Liver (tissue), 3 donors: ENCODE results near the gene MAF.

Source experiments
- GABPA ChIP-seq, 2 donors: IDR thresholded peaks in 1 of 2; conservative IDR thresholded peaks in 1 of 2; 2 replicates each; pipeline ENCODE4 v1.6.1; 2016; ENCODE audit warnings: antibody characterized with exemption in 2 of 2, mild to moderate bottlenecking in 1 of 2, moderate library complexity in 1 of 2
- TF ChIP-seq, protein P1 (sequence below): fragments of 150-350 bp; IDR thresholded peaks from 2 replicates; pipeline ENCODE4 v1.5.1; 2017; ENCODE audit warnings: improper control_type of control experiment, low read depth, low read length; ENCODE audit not compliant: missing input control
- donor health status: healthy.
- donor health status: healthy.

DNA sequence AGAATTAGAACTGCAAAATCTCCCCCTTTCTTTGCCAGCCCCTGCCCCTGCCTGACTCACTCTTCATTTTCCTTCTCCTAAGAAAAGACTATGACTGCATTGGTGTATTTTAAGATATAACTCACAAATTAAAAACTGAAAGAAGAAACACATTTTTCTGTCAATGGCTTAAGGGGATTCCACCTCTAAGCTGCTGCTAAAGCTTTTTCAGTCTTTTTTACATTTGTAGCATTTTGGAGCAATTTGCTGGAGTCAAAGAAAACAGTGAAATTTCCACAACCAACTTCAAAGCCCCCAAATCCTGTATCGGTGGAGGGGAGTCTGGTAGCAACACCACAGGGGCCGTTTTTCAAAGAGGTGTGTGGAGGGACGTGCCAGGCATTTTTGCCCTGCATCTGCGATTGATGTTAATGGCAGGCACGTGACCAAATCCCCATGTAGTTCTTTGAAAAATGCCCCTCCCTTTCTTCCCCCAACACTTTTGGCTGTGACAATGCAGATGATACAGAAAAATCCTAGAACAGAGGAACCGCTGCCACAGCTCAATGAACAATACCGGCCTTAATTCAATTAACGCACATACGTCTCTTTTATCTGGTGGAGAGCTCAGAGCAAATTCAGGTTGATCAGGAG lies 28.5 kb downstream of the MAF start:
- TF ChIP-seq, protein P1, sequence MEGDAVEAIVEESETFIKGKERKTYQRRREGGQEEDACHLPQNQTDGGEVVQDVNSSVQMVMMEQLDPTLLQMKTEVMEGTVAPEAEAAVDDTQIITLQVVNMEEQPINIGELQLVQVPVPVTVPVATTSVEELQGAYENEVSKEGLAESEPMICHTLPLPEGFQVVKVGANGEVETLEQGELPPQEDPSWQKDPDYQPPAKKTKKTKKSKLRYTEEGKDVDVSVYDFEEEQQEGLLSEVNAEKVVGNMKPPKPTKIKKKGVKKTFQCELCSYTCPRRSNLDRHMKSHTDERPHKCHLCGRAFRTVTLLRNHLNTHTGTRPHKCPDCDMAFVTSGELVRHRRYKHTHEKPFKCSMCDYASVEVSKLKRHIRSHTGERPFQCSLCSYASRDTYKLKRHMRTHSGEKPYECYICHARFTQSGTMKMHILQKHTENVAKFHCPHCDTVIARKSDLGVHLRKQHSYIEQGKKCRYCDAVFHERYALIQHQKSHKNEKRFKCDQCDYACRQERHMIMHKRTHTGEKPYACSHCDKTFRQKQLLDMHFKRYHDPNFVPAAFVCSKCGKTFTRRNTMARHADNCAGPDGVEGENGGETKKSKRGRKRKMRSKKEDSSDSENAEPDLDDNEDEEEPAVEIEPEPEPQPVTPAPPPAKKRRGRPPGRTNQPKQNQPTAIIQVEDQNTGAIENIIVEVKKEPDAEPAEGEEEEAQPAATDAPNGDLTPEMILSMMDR, result no peak
- no peak for TF ChIP-seq GABPA (IDR thresholded peaks at IDR 0.05 in 1 of 2, conservative IDR thresholded peaks at IDR 0.05 in 1 of 2)
